Measurements from ENCODE around the gene COL19A1.

Gene COL19A1

DNA sequence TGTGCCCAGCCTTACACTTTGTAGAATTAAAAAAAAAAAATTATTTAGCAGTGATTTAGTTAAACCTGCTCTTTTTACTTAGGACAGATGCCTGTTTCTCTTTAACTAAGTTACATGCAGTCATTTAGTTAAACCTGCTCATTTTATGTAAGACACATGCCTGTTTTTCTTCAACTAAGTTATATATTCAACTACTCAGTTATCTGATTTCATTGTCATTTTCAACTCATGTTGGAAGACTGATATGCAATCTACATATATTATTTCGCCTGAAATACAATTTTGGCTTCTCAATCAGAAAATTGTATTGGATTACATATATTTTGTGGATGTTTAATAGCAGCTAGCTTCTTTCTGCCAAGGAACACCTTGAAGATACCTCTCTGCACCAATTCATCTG lies 171.1 kb downstream of the COL19A1 start:
- TF ChIP-seq, protein P1, sequence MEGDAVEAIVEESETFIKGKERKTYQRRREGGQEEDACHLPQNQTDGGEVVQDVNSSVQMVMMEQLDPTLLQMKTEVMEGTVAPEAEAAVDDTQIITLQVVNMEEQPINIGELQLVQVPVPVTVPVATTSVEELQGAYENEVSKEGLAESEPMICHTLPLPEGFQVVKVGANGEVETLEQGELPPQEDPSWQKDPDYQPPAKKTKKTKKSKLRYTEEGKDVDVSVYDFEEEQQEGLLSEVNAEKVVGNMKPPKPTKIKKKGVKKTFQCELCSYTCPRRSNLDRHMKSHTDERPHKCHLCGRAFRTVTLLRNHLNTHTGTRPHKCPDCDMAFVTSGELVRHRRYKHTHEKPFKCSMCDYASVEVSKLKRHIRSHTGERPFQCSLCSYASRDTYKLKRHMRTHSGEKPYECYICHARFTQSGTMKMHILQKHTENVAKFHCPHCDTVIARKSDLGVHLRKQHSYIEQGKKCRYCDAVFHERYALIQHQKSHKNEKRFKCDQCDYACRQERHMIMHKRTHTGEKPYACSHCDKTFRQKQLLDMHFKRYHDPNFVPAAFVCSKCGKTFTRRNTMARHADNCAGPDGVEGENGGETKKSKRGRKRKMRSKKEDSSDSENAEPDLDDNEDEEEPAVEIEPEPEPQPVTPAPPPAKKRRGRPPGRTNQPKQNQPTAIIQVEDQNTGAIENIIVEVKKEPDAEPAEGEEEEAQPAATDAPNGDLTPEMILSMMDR (IDR thresholded peaks at IDR 0.05; ENCODE audit: low read depth, low read length), result no peak
- no peak overlapping the region for H3K4me3 ChIP-seq (ENCODE audit: low read depth, low read length)
- DNase-seq (ENCODE audit: low read depth, low spot score), result no peak
- in situ Hi-C loops (cut with HindIII; ENCODE audit: low sequenced_read_pairs), result no loop called here

DNA sequence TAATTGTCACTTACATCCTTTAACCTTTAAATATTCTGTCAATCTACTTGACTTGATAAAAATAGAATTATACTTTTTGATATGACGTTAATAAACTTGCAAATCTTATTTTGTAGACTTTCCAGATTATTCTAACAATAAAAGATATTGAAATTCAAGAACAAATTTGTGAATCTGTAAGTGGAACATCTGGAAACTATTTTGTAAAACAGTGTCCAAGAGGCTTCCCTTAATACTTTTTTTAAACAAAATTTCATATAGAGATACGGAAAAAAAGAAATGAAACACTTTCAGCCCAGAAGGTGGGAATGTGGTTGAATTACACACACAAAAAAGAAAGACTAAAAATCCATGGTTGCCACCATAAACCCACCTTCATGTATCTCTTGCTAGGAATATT lies 174.4 kb downstream of the COL19A1 start:
- no peak for DNase-seq (ENCODE audit: low read depth, low spot score)
- in situ Hi-C loops (cut with HindIII; ENCODE audit: low sequenced_read_pairs), result no loop called here

DNA sequence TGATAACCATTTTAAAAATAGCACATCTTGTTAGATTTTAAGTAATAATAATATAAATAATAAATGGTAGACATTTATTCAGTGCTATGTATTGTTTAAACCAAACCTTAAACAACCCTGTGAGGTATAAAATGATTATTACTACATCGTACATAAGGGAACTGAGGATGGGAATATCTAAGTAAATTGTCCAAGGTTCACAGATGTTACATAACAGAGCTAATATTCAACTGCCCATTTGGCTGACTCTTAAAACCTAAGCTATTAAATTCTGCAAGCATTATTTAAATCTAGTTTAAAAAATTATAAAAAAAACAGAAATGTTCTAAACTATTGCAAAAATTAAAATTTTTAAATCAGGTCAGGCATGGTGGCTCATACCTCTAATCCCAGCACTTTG lies 175.1 kb downstream of the COL19A1 start:
- no peak for DNase-seq (ENCODE audit: low read depth, low spot score)
- TF ChIP-seq, protein P1 (IDR thresholded peaks at IDR 0.05; ENCODE audit: low read depth, low read length), result no peak
- in situ Hi-C loops (cut with HindIII; ENCODE audit: low sequenced_read_pairs), result no loop called here
- H3K4me3 ChIP-seq (ENCODE audit: low read depth, low read length), result no peak overlapping the region

More for the DNA sequence above, 174.4 kb downstream of the COL19A1 start:
- TF ChIP-seq, protein P1 (IDR thresholded peaks at IDR 0.05; ENCODE audit: low read depth, low read length), result no peak
- H3K4me3 ChIP-seq (ENCODE audit: low read depth, low read length), result no peak overlapping the region

DNA sequence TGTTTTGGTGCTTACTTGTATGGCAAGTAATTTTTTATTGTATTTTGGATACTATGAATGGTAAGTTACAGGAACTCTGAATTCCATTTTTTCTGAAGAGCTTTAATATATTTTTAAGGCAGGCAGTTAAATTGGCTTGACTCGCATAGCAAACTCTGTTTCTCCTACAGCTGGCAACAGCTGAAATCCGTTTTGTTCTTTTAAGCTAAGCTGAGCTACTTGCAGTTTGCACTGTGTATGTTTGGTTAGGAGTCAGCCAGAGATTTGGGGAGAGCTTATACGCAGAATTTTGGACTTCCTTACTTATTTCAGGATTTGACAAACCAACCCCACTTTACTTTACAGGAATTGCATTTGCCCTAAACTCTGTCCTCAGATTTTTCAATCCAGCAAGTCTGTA lies 179.1 kb downstream of the COL19A1 start:
- H3K4me3 ChIP-seq (ENCODE audit: low read depth, low read length), result no peak overlapping the region
- no peak for DNase-seq (ENCODE audit: low read depth, low spot score)
- TF ChIP-seq, protein P1 (IDR thresholded peaks at IDR 0.05; ENCODE audit: low read depth, low read length), result no peak
- in situ Hi-C loops (cut with HindIII; ENCODE audit: low sequenced_read_pairs), result no loop called here

DNA sequence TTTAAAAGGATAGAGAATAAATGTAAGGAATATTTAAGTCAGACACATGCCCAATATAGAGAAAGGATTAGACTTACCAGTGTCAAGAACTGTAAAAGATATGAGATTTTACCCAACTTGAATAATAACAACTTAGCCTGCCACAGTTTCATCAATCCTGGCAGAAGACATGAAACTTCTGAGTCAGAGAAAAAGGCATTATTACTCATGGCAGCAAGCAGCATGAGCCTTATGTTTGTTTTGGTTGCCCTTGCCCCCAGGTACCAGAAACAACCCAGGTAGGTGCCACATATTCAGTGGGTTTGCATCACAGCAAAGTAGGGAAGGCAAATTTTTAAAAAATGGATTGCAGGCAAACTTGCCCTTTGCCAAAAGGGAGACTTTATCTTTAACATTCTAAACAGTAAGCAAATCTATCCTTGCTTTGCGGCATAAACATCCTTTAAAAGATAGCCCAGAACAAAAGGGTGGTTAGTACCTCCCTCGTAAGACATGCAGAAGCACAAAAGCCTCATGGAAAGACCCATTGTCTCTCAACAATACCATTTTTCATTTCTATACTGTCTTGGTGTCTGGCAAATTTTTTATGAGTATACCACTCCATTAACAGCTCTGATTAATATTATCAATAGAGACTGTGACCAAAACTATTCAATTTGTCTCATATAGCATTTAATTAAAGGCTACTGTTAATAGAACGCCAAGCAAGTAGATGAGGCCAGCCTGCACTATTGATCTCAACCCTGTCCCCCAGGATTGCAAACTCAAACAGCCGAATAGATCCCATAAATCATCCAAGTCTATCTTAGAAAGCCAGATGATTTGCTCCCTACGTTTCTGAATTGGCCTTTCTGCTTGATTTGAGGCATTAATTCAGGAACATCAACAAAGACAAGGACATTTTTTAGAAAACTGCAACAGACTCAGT lies 185.1 kb downstream of the COL19A1 start:
- in situ Hi-C loops (cut with HindIII; ENCODE audit: low sequenced_read_pairs), result no loop called here
- DNase-seq (ENCODE audit: low read depth, low spot score), result no peak
- H3K4me3 ChIP-seq (ENCODE audit: low read depth, low read length), result no peak overlapping the region
- TF ChIP-seq, protein P1 (IDR thresholded peaks at IDR 0.05; ENCODE audit: low read depth, low read length), result no peak

DNA sequence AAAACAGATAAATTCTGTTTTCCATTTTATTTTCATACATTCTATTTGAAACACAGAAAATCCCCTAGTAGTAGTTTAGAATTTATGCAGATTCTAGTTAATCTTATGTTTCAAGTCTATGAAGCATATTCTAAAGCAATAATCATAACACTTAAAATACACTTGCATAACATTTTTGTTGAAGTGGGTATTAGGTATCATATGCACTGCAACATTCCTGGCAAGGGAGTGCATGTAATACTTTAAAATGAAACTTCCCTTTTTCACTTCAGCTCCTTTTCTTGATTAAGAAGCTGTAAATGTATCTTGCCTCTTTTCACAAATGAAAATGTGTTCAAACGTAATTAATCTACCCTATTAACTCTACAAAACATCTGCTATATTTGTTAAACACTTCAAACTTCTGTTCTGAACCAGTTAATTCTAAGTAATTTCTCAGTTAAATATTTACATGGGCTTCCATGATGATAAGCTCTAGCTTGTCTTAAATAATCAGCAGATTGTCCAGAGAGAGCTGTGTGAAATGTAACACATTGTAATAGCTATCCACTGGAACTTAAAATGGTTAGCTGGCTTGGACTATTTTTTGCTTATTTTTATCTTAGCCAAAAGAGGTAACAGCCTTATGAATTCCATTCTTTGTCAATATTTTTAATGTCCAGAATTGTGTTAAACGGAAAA lies 192.8 kb downstream of the COL19A1 start:
- in situ Hi-C loops (cut with HindIII; ENCODE audit: low sequenced_read_pairs), result no loop called here
- H3K4me3 ChIP-seq (ENCODE audit: low read depth, low read length), result no peak overlapping the region
- TF ChIP-seq, protein P1 (IDR thresholded peaks at IDR 0.05; ENCODE audit: low read depth, low read length), result no peak
- no peak for DNase-seq (ENCODE audit: low read depth, low spot score)
